Activated CD8-positive, alpha-beta T cell treated with anti-CD3 and anti-CD28 coated beads for 36 hours (primary cell): ENCODE results near the gene MAVS. TPM values are rescaled to one million over a fixed set of nuclear protein-coding genes. Genes with fewer than 3 reads are reported as not detected.

Experiments
- ATAC-seq: fragments of 200-7000 bp; cut with Tn5 transposase; one replicate; pipeline ENCODE4 v1.10.0; 2021; ENCODE audit warnings: mild to moderate bottlenecking, moderate library complexity
- CTCF ChIA-PET: fragments of 350-600 bp; sonication (Branson Sonifier 250); formaldehyde crosslinking; loops from one replicate; lab custom pipeline; 2021; ENCODE audit warnings: antibody characterized with exemption; lab: Charles Lee
- POLR2A ChIA-PET: fragments of 350-600 bp; sonication (Branson Sonifier 250); formaldehyde crosslinking; loops from one replicate; lab custom pipeline; 2021; ENCODE audit warnings: antibody characterized with exemption; lab: Charles Lee
- DNase-seq: peaks from one replicate; pipeline ENCODE4 v3.0.0-alpha.2; 2020
- H3K27ac Mint-ChIP-seq: one replicate; pipeline ENCODE4 v1.8.0; 2021; ENCODE audit warnings: mild to moderate bottlenecking, mixed read lengths
- H3K27me3 Mint-ChIP-seq: one replicate; pipeline ENCODE4 v1.8.0; 2021; ENCODE audit warnings: mixed read lengths
- H3K36me3 Mint-ChIP-seq: one replicate; pipeline ENCODE4 v1.8.0; 2021; ENCODE audit warnings: low read depth, mixed read lengths
- H3K4me1 Mint-ChIP-seq: one replicate; pipeline ENCODE4 v1.8.0; 2021; ENCODE audit warnings: low read depth, mixed read lengths
- H3K4me3 Mint-ChIP-seq: one replicate; pipeline ENCODE4 v1.8.0; 2021; ENCODE audit warnings: mild to moderate bottlenecking, moderate library complexity, mixed read lengths
- H3K9me3 Mint-ChIP-seq: one replicate; pipeline ENCODE4 v1.8.0; 2021; ENCODE audit warnings: mixed read lengths
- CTCF ChIP-seq: fragments of 200-600 bp; IDR thresholded peaks from one replicate; pipeline ENCODE4 v1.8.0; 2022; ENCODE audit warnings: antibody characterized with exemption, mild to moderate bottlenecking
- intact Hi-C: fragments of 100-400 bp; cut with micrococcal nuclease; formaldehyde crosslinking; loops from one replicate; pipeline ENCODE4 v1.10.0; 2022
- total RNA-seq, 2 experiments: library from RNA; stranded (reverse); gene quantifications; one replicate each; pipeline ENCODE4 v1.2.3, GENCODE V29; 2021

Gene MAVS
- total RNA-seq, 2 experiments from 2014 or later: 17.0 to 17.5 TPM

- no peak for ATAC-seq
- Mint-ChIP-seq H3K9me3 (no peaks in the 10 kb centered on the region), H3K27me3 (no peaks in the 10 kb centered on the region), H3K27ac (peak overlapping the region; percentile 90), H3K4me1 (peaks cover 21% of the 10 kb centered on the region), H3K36me3 (no peaks in the 10 kb centered on the region), H3K4me3 (peak overlapping the region; percentile 82)
- no peak for TF ChIP-seq CTCF
- no peak for DNase-seq
- intact Hi-C loops: no loop called here
- ChIA-PET CTCF (interaction anchor here (1.3 kb wide), 1 partner anchor 26 kb away, joined by 4 read pairs; the partner anchor contains the start of gene AP5S1), POLR2A (interaction anchor here (1.6 kb wide), 1 partner anchor 50 kb away, joined by 3 read pairs; the partner anchor contains the start of gene CDC25B)
Observed at GRCh38 chr20:3846378-3846739, 275 bp upstream of the MAVS start.

GRCh38 chr20:3847429-3847940 lies 851 bp downstream of the MAVS start:
- no peaks in the 10 kb centered on the region for H3K9me3 Mint-ChIP-seq
- no peak for TF ChIP-seq CTCF
- peak overlapping the region; percentile 82 for H3K4me3 Mint-ChIP-seq
- no peaks in the 10 kb centered on the region for H3K36me3 Mint-ChIP-seq
- ChIA-PET CTCF (no interaction called here), POLR2A (interaction anchor here (1.0 kb wide), 2 partner anchors 80 to 81 kb away, joined by 3 read pairs; partner anchors contain the start of gene ADISSP)
- ATAC-seq: no peak
- intact Hi-C loops: no loop called here
- H3K27ac Mint-ChIP-seq: peak overlapping the region; percentile 90
- peaks cover 21% of the 10 kb centered on the region for H3K4me1 Mint-ChIP-seq
- no peaks in the 10 kb centered on the region for H3K27me3 Mint-ChIP-seq
- no peak for DNase-seq

GRCh38 chr20:3848565-3848964 lies 1.9 kb downstream of the MAVS start:
- H3K36me3 Mint-ChIP-seq: no peaks in the 10 kb centered on the region
- H3K4me1 Mint-ChIP-seq: peaks cover 21% of the 10 kb centered on the region
- TF ChIP-seq CTCF: no peak
- H3K4me3 Mint-ChIP-seq: peak overlapping the region; percentile 46
- ChIA-PET CTCF (interaction anchor here (0.8 kb wide), 1 partner anchor 92 kb away, joined by 3 read pairs; no protein-coding TSS in a partner anchor), POLR2A (interaction anchor here (1.0 kb wide), 1 partner anchor 82 kb away, joined by 3 read pairs; no protein-coding TSS in a partner anchor)
- H3K27me3 Mint-ChIP-seq: no peaks in the 10 kb centered on the region
- DNase-seq: no peak
- peak overlapping the region; percentile 72 for H3K27ac Mint-ChIP-seq
- no peak for ATAC-seq
- intact Hi-C loops: no loop called here
- H3K9me3 Mint-ChIP-seq: no peaks in the 10 kb centered on the region

- TF ChIP-seq CTCF: no peak
- intact Hi-C loops: no loop called here
- Mint-ChIP-seq H3K36me3 (peaks cover 18% of the 10 kb centered on the region), H3K27ac (peak overlapping the region; percentile 10), H3K9me3 (no peaks in the 10 kb centered on the region), H3K4me1 (peaks cover 5% of the 10 kb centered on the region), H3K27me3 (no peaks in the 10 kb centered on the region), H3K4me3 (no peak overlapping the region)
- POLR2A ChIA-PET: interaction anchor here (1.1 kb wide), 1 partner anchor 10 kb away, joined by 3 read pairs; no protein-coding TSS in a partner anchor
- CTCF ChIA-PET: interaction anchor here (0.7 to 3.2 kb wide), 29 partner anchors 10 to 281 kb away, joined by 3 to 25 read pairs (median 6); partner anchors contain the start of genes ADISSP, AP5S1 and CENPB
- no peak for ATAC-seq
- no peak for DNase-seq
Observed at GRCh38 chr20:3854462-3854871, 7.8 kb downstream of the MAVS start.

GRCh38 chr20:3857405-3857804 lies 10.8 kb downstream of the MAVS start:
- H3K4me3 Mint-ChIP-seq: no peak overlapping the region
- ATAC-seq: no peak
- intact Hi-C loops: loop anchor here (5.0 kb wide), 1 partner anchor 75 kb away; the partner anchor contains the start of gene SPEF1
- POLR2A ChIA-PET: no interaction called here
- CTCF ChIA-PET: interaction anchor here (0.7 kb wide), 1 partner anchor 116 kb away, joined by 3 read pairs; no protein-coding TSS in a partner anchor
- peaks cover 31% of the 10 kb centered on the region for H3K36me3 Mint-ChIP-seq
- TF ChIP-seq CTCF: no peak
- H3K4me1 Mint-ChIP-seq: peaks cover 3% of the 10 kb centered on the region
- H3K9me3 Mint-ChIP-seq: no peaks in the 10 kb centered on the region
- no peaks in the 10 kb centered on the region for H3K27me3 Mint-ChIP-seq
- DNase-seq: no peak
- H3K27ac Mint-ChIP-seq: no peak overlapping the region
